ENCODE results near the gene IGSF9.

Gene IGSF9

DNA sequence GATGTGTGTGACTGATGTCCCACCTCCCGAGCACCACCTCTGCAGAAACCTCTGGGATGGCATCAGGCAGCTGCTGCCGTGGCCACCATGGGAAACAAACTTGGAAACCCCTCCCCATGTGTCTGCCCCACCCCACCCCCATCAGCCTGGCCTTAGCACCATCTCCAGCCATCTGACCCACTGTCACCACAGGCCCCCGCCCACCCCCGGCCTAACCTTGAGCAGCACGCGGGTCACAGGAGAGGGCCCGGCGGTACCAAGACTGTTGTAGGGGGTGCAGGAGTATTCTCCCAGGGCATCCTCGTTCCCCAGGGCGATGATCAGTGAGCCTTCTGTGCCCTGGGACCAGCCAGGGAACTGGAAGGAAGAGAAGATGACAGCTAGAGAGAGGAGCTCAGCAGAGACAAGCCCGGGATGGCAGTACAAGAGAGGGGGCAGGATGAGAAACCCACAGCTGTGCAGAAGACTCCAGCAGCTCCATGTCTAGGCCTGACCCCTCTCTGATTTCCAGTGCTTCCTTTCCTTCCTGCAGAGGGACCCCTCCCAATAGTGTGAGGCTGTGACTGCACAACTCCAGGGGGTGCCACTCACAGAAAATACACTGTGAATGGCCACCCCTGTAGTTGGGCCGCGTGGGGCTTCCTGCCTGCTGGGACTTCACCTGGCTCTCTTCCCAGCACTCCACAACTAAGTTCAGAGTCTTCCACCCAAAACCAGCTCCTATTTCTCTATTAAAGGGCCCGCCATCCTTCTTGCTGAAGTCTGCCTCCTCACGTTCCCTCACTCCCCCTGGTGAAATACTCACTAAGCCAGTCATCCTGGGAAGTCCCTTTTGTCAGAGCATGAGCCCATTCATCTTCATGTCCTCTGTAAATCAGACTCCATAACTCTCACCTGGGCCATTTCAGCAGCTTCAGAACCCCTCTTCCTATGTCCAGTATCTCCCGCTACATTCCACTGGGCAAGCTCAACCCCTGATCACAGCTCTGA, 12.8 kb downstream of the IGSF9 start:
- no peak for DNase-seq (ENCODE audit: low read depth in 2 of 2)

DNA sequence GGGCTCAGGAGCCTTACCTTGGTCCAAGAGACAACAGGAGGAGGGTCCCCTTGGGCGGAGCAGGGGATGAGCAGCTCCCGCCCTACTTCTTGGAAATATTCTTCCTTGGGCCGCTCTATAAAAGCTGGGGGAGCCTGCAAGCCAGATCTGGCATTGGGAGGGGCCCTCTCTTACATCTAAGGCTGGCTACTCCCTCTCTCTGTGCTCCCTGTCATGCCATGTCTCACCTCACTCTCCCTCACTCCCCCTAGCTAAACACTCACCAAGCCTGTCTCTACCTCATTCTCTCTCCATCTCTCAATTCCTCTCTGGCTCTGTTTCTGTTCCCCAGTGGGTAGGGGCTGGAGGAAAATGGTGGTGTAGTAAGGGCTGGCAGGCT, 13.6 kb downstream of the IGSF9 start:
- no peak for DNase-seq (ENCODE audit: low read depth in 2 of 2)

DNA sequence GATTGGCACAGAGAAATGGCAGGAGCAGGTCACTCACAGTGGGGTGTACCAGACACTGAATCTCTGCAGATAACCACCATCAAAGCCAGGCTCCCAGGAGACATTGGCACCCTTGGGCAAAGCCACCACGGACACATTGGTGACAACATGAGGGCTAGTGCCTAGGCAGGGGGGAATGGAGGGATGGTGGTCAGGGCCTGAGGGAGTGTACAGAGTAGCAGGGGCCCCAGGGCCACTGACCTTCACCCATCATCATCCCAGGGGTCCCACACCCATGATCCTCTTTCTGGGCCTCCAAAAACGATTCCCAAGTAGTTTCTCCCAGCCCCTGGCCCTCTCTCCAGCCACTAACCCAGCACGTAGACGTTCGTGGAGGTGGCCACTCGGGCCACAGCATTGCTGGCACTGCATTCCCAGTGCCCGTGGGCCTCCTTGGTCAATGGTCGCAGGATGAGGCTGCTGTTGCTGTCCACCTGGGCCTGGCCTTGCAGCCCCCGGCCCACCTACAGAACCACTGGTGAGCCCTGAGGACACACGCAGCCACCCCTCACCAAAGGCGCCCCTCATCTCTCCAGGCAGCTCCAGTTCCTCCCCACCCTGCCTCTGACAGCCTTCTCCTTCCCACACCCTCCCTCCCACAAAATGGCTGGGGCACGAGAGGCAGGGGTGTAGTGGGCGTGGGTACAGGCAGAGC, 14.2 kb downstream of the IGSF9 start:
- DNase-seq (ENCODE audit: low read depth in 2 of 2) = no peak

DNA sequence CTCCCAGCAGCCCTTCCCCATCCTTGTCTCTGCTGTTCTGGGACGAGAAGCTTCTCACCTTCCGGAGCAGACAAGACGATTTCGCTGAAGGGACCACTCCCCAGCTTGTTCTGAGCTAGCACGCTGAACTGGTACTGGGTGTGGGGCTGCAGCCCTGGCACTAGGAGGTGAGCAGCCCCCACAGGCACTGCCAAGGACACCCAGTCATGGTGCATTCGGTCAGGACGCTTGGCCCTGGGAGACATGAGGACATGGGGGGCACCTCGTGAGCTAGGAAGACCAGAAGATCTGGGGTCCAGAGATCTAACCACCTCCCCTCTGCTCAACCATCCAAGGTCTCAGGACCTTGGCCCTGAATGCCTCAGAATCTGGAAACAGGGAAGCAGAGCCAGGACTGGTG, 14.8 kb downstream of the IGSF9 start:
- no peak for DNase-seq (ENCODE audit: low read depth in 2 of 2)

DNA sequence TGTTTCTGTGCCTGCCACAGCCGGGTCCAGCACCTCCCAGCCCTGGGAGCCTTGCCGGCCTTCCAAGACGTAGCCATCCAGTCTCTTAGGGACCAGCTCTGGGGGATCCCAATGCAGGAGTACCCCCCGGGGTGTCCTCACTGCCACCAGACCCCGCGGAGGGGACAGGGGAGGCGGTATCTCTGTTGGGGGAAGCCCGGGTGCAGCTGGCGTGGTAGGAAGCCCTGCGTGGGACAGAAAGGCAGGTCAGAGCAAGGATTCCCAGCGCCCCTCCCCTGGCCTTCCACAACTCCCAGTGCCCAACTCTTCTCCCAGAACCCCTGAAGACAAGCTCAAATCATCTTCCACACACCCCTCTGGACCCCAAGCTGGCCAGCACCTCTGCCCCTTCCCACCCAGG, 15.2 kb downstream of the IGSF9 start:
- no peak for DNase-seq (ENCODE audit: low read depth in 2 of 2)

DNA sequence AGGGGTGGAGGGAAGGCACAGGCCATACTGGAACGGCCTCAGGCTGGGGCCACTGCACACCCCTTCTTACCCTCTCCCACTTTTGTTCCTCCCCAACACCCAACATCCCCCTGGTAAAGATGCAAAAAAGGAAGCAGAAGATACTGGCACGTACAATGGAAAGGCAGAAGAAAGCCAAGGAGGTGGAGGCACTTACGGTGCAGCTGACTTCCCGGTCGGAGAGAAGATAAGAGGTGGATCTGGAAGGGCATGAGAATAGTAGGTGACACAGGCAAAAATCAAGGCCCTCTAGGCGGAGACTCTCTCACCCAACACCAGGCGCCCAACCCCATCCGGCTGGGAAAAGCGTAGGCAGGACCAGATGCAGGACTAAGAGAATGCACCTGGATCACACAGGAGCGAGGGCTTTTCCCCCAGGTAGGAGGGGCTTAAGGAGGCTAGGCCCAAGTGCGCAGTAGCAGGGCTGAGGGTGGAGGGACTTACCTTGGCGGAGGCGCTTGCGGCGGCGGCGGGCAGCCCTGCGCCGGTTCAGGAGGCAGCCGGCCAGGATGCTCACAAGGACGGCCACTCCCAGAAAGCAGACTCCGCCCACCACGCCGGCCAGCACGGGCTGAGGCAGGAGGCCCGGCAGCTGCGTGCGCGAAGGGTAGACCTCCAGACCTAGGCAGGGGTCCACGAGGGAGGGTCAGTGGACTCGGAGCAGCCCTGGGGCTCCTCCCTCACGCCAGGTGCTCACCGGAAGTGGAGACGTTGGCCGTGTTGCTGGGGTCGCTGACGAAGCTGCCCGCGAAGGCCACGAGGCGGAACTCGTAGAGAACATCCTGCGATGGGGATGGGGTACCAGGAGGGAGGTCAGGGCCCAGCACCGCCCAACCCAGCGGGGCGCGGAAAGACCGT, 16.0 kb downstream of the IGSF9 start:
- no peak for DNase-seq (ENCODE audit: low read depth in 2 of 2)

DNA sequence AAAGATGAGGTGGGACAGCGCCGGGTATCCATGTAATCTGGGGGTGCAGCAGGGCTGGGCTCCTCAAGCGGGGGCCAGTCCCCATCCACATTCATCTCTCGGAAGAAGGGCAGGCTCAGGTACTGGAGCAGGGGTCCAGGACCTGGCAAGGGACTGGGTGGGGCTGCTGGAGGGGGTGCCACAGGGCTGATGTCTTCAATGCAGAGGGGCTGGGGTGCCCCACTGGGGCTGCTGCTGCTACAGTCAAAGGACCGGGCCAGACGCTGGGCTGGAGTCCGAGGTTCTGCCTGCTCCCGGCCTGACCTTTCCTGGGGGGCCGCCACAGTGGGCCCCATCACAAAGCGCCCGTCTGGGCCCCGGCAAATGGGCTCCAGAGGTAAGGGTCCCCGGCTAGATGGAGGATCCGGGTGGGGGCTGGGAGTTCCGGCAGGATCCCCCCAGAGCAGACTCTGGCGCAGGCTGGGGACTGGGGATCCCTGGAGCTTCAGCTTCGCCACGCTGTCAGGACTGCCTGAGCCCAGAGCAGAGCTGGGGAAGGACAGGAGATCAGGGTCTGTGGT, 16.8 kb downstream of the IGSF9 start:
- no peak for DNase-seq (ENCODE audit: low read depth in 2 of 2)

DNA sequence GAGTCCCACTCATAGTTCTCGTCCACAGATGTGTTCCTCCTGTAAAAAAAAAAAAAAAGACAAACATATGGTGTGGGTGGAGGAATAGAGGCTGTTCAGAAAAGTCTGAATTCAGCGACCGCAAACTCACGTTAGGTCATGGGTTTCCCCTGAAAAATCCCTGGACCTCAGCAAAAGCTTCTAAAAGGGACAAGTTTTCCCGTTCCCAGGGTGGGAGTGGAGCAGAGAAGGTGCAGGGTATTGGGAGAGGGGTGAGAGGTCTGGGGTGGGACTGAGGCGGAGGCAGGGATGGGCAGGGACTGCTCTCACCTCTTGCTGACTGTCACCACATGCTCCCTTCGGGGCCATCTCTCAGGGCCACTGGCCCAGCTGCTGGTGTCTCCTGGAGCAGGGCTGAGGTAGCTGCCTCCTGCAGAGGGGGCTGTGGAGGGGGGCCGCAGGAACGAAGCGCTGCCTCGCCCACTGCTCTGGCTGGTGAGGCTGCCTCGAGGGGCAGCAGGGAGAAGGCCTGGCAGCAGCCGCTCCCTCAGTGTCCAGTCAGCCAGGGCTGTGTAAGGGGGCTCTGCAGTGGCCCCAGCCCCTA, 17.5 kb downstream of the IGSF9 start:
- no peak for DNase-seq (ENCODE audit: low read depth in 2 of 2)

DNA sequence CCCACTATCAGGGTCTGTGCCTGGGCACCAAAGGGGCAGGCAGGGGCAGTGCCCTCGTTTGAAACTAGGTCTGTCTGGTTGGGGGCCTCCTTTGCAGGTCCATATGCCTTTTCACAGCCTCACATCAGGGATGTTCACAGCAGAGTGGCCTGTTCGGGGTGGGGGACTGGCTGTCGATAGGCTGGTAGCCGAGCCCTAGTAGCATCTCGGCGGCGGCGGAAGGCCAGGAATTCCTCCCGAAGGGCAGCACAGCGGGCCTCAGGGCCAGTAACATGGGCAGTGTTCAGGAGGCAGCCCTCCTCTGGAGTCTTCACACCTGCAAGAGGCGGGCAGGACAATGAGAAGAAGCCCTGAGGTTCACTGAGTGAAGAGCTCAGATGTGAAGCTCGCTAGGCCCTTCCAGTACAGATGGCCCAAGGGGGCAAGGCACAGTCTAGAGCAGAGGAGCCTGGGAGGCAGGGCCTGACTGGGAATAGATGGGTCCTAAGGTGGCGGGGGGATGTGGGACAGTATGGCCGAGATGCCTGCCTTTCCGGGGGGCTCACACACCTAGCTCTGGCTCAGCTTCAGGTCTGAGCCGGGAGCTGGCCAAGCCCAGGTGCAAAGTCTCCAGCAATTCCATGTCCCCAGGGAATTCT, 18.1 kb downstream of the IGSF9 start:
- DNase-seq (ENCODE audit: low read depth in 2 of 2) = no peak

DNA sequence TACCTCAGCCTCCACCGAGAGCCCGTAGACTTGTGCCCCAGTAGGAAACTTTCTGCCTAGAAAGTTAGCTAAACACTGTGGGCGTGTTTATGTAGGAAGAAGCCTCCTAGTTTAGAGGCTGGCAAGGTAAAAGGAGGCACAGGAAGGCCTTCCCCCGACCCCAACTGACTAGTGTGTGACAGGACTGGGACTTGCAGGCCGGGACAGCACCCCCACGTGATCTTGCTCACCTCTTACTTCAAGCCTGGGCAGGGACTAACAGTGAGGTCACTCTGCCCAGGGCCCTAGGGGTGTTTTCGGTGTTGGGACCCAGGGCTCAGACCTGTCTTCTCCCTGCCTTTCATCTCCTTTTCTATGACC, 19.7 kb downstream of the IGSF9 start:
- no peak for DNase-seq (ENCODE audit: low read depth in 2 of 2)

DNA sequence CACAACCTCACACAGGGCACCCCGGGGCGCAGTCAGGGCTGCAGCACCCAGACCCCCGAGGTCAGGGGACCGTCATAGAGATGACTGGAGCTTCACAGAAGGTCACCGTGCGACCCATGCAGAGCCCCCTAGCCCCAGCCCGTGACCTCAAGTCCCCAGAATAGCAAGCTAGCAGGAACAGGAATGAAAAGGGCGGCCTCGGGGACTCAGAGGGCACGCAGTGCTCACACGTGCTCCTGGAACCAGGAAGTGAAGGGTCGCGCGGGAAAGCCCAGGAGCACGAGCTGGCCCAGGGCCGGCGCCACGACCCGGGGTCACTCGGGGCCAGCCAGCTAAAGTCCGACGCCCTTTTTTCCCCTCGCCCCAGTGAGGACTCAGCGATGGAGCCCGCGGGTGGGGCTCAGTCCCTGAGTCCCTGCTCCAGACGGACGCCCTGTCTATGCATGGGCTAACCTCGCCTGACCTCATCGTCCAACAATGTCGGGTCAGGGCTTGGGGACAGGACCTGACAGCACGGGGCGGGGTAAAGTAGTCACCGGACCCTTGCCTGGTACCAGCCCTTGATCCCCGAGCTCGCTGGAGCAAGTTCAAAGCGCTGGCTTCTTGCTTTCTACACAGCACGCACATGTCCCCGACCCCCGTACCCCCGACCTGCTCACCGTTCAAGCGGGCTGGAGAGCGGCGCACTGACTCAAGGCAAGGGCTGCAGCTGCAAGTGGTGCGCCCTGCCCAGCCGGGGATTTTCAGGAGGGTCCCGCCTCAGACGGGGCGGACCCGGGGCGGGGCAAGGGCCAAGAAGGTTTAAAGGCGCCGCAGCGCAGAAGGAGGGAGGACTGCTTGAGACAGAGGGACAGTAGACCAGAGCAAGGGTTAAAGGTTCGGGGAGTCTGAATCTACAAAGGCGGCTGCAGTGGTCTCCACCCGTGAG, 20.4 kb downstream of the IGSF9 start, which contains the start of gene TAGLN2:
Gene TAGLN2 (minus strand): TSS at position 717 of the 928 bp plus-strand sequence. CDS start 4,998 bp downstream, outside the sequence.
- peak; percentile 69 to 70 for DNase-seq (ENCODE audit: low read depth in 2 of 2)

DNA sequence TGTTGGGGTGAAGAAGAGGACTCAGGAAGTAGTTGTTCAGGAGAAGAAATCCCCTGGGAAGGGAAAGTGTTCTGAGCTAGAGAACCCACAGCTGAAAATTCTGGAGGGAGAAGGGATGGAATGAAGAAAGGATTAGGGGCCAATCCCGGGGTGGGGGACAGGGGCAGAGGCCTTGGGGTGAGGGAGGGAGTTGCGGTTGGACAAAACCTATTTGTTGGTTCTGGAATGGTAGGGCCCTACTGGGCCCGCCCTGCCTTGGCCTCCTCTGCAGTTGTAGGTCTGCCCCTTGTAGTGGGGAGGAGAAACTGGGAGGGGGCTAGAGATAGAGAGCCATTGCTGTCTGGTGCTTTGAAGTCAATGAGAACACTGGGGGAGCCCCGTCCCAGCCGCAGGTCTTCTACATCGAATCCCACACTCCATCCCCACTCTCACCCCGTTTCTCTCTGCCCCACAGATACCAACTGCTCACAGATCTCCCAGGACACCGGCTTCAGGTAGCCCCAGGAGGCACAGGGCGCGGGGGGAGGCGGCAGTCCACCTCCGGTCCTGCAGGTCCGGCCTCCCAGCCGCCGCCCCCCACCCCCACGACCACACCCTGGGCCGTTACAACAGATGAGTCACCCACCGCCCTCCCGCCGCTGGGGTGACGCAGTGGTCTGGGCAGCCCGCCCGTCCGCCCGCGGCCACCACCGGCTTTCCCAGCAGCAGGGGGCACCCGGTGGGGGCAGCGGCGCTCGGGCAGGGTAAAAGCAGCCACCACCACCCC, 21.2 kb downstream of the IGSF9 start:
- peak in 1 of 2 experiments; percentile 46 for DNase-seq (ENCODE audit: low read depth in 2 of 2)

DNA sequence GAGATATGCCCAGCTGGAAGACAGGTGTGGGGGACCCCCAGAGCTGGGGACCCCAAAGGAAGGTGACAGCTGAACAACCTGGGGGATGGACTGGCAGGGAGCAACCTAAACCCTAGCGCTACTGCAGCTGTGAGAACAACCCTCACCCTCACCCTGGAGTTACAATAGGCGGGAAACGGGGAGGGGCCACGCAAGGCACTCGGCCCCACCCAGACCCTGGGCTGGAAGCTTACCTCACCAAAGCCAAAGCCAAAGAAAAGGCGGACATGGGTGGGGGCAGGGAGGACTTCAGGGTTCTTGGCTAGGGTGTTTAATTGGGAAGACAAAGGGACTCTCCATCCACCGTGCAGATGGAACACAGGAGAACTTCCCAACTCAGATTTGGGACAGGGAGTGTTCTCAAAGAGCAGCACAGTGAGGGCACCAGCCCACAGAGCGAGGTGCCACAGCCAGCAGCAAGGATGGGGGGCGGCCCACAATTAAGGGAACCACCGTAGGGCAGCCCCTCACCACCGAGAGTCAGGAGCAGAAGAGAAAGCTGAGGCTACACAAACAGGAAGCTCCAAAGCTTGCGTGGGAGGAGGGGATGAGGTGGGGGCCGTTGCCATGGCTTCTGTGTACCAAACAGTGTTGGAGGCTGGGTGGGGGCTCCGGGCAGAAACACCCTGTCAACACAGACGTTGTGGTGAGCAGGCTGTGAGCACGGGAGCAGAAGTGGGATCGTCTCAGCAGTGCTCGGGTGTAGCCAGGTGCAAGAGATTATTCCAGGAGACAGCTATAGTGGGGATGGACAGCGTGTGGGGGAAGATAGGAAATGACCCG, 22.0 kb downstream of the IGSF9 start:
- no peak for DNase-seq (ENCODE audit: low read depth in 2 of 2)

DNA sequence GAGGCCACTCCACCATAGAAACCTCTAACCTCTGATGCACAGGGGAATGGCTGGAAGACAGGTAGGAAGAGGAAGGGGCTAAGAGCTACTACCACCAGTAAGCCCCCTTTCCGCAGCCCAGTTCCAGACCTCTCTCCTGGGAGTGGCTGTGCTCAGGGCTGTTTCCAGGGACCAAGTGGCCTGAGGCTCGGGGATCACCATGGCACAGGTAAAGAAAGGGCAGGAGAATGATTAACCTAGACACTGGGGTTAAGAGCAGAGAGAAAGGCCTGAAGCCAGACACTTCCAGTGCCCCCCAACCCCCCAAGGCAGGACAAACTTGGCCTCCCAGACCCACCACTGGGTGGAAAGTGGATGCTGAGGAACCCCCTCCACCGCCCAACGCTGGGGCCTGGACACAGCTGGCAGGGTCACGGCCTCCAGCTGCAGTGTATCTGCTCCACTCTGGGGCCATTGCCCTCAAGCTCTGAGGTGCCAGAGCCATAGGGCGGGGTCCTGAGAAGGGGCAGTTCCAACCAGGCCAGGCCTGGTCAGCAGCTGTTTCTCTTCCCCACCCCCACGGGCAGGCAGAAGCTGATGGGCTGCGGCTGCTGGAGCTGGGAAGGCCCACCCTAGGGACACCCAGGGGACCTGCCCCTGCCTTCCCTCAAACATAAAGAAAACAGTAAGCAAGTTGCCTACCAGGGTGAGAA, 22.8 kb downstream of the IGSF9 start:
- DNase-seq (ENCODE audit: low read depth in 2 of 2) = no peak

DNA sequence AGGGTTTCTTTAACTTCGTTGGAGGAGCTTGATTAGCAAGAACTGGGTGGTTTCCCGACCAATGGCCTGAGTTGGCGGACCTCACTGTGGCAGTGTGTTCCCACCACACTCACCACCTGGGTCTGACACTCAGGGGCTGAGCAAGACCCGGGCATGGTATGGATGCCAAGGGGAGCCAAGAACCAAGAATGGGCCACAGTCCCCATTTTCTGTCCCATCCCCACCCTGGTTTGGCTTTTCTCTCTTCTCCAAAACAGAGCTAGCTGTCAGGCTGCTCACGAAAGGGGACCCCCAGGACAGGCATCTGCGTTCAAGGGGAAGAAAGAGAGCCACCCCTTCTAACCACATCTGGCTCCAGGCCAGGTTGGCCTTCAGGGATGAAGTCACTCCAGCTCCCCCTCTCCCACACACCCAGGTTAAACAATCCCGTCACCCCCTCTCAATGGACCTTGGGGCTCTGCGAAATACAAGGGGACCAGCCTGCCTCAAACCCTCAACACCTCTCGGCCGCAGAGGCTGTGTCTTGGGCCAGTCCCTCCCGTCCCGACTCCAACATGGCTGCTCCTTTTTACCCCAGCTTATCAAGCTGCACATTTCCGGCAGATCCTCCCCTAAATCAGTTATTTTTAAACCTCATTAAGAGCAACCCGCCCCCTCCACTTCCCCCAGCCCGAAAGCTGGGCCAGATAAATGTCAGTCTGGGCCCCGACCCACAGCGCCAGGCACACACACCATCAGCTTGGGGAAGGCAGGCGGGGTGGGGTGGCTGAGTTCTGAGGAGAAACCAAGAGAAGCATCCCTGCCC, 23.5 kb downstream of the IGSF9 start:
- no peak for DNase-seq (ENCODE audit: low read depth in 2 of 2)

DNA sequence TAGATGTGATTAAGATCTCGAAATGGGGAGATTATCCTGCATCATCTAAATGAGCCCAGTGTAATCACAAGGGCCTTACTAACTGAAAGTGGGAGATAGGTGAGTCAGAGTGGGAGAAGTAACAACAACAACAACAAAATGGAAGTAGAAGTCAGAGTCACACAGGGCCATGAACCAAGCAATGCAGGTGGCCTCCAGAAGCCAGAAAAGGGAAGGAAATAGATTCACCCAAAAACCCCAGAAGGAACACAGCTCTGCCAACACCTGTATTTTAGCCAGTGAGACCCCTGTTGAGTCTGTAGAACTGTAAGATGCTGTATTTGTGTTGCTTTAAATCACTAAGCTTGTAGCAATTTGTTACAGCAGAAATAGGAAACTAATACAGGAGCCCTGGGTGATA, 24.2 kb downstream of the IGSF9 start:
- no peak for DNase-seq (ENCODE audit: low read depth in 2 of 2)

DNA sequence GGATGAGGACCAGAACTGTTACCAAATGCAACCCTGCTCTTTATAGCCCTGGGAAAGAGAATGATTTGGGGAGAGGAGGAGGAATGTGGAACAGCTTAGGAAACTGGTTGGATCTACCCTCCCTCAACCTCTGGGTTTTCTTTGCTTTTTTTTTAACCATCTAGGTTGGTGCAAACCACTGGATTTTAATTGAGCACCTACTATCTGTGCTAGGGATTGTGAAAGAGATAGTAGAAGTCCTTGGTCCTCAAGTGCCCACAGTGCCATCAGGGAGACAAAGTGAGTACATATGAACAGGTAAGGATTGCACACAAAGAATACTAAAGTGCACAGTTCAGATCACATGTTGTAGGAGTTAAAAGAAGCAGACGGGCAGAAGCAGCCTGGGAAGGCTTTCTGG, 24.8 kb downstream of the IGSF9 start:
- DNase-seq (ENCODE audit: low read depth in 2 of 2) = no peak

Data from fibroblast of skin of left biceps (primary cell).